Activated CD4-positive, CD25-positive, alpha-beta regulatory T cell (primary cell): ENCODE results near the gene TMEM176A.
"Not testable (repeated sequence)": the region's sequence is repeated elsewhere in the genome, so short reads cannot be mapped to it uniquely, and the experiment has no call there.

Source experiments
- DNase-seq, 4 experiments: peaks; one replicate each; lab custom pipeline; 2025; lab: John Stamatoyannopoulos, UW

Gene TMEM176A

GRCh38 chr7:150788474-150789269 lies 11.9 kb upstream of the TMEM176A start:
- DNase-seq, result no peak

- no peak for DNase-seq
Observed at GRCh38 chr7:150790416-150791075, 10.0 kb upstream of the TMEM176A start.

- DNase-seq, result no peak
Observed at GRCh38 chr7:150791304-150791703, 9.3 kb upstream of the TMEM176A start.

GRCh38 chr7:150791746-150792452 lies 8.7 kb upstream of the TMEM176A start:
- DNase-seq, result no peak

GRCh38 chr7:150793569-150794238 lies 6.9 kb upstream of the TMEM176A start:
- no peak for DNase-seq

GRCh38 chr7:150797661-150798060 lies 2.9 kb upstream of the TMEM176A start:
- no peak for DNase-seq

GRCh38 chr7:150799156-150799555 lies 1.4 kb upstream of the TMEM176A start:
- DNase-seq, result no peak

- no peak for DNase-seq
Observed at GRCh38 chr7:150799741-150800580, 608 bp upstream of the TMEM176A start, which contains the start of gene TMEM176B. TSS of gene TMEM176B (minus strand) at chr7:150800364. CDS start at chr7:150796569, 3,795 bp downstream.

- DNase-seq, result no peak
Observed at GRCh38 chr7:150801242-150801945, 825 bp downstream of the TMEM176A start.

GRCh38 chr7:150801946-150802771 lies 1.6 kb downstream of the TMEM176A start:
- no peak for DNase-seq

GRCh38 chr7:150803161-150803860 lies 2.7 kb downstream of the TMEM176A start:
- no peak for DNase-seq

GRCh38 chr7:150804802-150805201 lies 4.2 kb downstream of the TMEM176A start:
- no peak for DNase-seq

- DNase-seq, result no peak
Observed at GRCh38 chr7:150805864-150806263, 5.3 kb downstream of the TMEM176A start.

GRCh38 chr7:150806454-150806853 lies 5.9 kb downstream of the TMEM176A start:
- no peak for DNase-seq

GRCh38 chr7:150806863-150807262 lies 6.3 kb downstream of the TMEM176A start:
- no peak for DNase-seq

GRCh38 chr7:150807616-150808438 lies 7.3 kb downstream of the TMEM176A start:
- DNase-seq, result not testable (repeated sequence)

GRCh38 chr7:150814328-150815001 lies 13.9 kb downstream of the TMEM176A start:
- DNase-seq, result no peak

GRCh38 chr7:150818971-150819370 lies 18.4 kb downstream of the TMEM176A start:
- no peak for DNase-seq
